GM18909 (cell line): Measurements from ENCODE around the gene MLLT10.
"Not testable (repeated sequence)": the region's sequence is repeated elsewhere in the genome, so short reads cannot be mapped to it uniquely, and the experiment has no call there.

Experiments
- ATAC-seq: cut with Tn5 transposase; IDR thresholded peaks from one replicate; pipeline ENCODE4 v1.9.1; 2021; ENCODE audit warnings: mild to moderate bottlenecking; ENCODE audit not compliant: unreplicated experiment, poor library complexity

The MLLT10 gene

DNA sequence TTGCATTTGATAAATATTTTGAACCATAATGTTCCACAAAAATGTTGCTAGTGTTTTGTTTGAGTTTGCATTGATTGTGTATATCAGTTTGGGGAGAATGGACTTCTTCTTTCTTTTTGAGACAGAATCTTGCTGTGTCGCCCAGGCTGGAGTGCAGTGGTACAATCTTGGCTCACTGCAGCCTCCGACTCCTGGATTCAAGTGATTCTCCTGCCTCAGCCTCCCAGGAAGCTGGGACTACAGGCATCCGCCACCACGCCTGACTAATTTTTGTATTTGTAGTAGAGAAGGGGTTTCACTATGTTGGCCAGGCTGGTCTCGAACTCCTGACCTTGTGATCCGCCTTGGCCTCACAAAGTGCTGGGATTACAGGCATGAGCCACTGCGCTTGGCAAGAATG is 25.0 kb downstream of the MLLT10 start:
- not testable (repeated sequence) for ATAC-seq

DNA sequence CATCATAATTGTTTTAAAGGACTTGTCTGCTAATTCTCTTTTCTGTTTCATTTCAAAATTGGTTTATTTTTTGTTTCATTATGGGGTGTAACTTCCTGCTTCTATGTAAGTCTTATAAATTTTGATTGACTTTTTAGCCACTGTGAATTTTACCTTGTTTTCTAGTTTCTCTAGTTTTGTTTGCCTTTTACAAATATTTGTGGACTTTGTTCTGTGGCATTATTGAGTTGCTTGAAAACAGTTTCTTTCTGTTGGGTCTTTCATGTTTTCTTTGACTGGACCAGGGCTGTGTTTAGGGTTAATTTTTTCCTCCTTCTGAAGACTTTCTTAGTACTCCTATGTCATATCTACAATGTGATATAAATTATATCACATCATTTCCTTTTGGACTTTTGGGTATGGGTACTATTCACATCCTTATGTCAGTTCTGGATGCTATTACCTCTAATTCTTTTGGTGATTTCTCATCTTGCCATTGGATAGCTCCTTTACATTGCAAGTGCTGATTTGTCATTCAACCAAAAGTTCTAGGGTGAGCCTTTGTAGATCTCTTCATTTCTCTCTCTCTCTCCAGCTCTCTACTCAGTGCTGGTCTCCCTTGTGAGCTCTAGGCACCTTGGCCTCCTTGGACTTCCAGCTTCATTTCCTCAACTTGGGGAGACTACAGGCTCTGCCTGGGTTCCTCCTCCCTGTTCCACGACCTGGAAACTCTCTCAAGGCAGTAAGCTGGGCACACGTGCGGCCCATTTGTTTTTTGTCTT is 36.9 kb downstream of the MLLT10 start:
- ATAC-seq, result no peak

DNA sequence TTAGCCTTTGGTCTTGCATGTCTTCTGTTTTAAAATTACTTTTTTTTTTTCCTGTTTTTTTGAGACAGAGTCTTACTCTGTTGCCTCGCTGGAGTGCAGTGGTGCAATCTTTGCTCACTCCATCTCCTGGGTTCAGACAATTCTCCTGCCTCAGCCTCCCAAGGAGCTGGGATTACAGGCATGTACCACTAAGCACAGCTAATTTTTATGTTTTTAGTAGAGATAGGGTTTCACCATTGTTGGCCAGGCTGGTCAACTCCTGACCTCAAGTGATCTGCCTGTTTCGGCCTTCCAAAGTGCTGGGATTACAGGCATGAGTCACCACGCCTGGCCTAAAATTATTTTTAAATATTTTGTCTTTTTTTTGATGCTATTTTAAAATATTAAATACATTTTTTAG is 38.5 kb downstream of the MLLT10 start:
- ATAC-seq, result no peak

DNA sequence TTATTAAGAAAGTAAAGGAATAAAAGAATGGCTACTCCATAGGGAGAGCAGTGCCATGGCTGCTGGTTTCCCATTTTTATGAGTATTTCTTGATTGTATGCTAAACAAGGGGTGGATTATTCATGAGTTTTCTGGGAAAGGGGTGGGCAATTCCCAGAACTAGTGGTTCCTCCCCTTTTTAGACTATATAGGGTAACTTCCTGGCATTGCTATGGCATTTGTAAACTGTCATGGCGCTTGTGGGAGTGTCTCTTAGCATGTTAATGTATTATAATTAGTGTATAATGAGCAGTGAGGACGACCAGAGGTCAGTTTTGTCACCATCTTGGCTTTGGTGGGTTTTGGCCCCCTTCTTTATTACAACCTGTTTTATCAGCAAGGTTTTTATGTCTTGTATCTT is 40.5 kb downstream of the MLLT10 start:
- not testable (repeated sequence) for ATAC-seq

DNA sequence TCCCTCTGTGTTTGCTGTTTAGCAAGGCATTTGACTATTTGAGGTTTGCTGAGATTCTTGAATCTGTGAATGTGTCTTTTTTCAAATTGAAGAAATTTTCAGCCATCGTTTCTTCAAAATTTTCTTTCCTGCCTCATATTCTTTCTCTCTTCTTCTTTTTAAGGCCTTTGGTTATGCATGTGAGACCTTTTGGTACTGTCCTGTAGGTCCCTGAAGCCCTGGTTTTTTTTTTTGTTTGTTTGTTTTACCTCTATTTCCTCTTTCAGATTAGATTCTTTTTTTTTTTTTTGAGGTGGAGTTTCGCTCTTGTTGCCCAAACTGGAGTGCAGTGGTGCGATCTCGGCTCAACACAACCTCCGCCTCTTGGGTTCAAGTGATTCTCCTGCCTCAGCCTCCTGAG is 45.3 kb downstream of the MLLT10 start:
- ATAC-seq, result no peak

DNA sequence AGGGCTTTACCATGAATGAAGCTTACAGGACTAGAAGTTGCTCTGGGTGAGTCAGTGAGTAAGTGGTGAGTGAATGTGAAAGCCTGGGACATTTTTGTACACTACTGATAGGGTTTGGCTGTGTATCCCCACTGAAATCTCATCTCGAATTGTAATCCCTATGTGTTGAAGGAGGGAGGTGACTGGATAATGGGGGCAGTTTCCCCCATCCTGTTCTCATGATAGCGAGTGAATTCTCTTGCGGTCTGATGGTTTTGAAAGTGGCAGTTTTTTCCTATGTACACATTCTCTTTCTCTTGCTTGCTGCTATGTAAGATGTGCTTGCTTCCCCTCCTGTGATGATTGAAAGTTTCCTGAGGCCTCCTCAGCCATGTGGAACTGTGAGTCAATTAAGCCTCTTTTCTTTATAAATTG is 47.4 kb downstream of the MLLT10 start:
- peak; percentile 81 for ATAC-seq

DNA sequence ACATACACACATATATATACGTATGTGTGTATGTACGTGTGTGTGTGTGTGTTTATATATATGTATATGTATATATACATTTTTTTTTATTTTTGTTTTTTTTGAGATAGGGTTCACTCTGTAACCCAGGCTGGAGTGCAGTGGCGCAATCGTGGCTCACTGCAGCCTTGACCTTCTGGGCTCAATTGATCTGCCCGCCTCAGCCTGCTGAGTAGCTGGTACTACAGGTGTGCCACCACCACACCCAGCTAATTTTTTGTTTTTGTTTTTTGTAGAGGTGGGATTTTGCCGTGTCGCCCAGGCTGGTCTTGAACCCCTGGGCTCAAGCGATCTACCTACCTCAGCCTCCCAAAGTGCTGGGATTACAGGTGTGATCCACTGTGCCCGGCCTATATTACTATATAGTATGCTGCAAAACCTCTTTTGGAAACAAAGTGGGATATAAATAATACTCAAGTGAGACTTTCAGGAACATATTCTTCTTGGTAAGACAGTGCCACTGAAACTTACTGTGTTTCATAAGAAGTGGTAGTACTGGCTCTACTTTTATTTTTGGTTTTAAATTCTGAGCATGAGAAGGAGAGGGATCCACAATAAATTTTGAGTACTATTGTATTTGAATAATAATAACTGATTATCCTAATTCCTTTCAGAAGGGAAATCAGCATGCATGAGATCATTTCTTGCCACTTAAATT is 51.0 kb downstream of the MLLT10 start:
- no peak for ATAC-seq

DNA sequence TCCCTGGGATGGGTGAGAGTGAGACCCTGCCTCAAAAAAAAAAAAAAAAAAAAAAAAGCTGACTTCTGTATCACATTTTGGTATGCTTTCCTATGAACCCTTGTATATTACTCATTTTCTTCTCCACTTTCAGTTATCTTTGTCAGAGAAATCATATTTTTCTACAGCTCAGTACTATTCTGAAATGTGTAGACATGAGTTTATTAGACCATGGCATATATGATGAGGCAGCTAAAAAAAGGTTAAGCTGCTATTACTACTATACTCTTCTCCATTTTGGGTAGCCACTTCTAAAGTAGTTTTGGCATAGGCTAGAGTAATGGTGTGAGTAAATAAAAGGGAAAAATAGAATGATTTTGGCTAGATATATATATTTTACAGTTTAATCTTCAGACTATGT is 53.4 kb downstream of the MLLT10 start:
- ATAC-seq, result no peak

DNA sequence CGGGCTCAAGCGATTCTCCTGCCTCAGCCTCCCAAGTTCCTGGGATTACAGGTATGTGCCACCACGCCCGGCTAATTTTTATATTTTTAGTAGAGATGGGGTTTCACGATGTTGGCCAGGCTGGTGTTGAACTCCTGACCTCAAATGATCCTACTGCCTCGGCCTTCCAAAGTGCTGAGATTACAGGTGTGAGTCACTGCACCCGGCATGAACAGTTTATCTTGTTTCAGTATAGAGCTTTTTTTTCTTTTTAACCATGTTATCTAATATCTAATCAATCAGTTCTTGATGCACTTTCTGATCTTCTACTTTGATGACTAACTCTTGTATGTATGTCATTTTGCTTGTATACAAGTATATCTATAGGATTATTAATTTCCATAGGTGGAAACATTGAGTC is 54.1 kb downstream of the MLLT10 start:
- ATAC-seq, result not testable (repeated sequence)

DNA sequence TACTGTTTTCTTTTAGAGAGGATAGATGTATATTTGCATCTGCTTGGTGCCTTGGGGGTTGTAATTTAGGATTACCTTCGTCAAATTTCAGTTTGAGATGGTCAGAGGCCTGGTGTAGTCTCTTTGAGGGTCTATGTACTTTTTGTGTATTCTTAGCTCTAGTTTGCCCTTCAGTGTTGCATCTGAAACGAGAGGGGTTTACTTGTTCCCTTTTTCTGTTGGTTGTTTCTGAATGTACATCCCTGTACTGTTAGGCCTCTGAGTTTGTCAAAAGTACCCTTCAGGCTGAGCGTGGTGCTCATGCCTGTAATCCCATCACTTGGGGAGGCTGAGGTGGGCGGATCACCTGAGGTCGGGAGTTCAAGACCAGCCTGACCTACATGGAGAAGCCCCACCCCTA is 60.0 kb downstream of the MLLT10 start:
- no peak for ATAC-seq

DNA sequence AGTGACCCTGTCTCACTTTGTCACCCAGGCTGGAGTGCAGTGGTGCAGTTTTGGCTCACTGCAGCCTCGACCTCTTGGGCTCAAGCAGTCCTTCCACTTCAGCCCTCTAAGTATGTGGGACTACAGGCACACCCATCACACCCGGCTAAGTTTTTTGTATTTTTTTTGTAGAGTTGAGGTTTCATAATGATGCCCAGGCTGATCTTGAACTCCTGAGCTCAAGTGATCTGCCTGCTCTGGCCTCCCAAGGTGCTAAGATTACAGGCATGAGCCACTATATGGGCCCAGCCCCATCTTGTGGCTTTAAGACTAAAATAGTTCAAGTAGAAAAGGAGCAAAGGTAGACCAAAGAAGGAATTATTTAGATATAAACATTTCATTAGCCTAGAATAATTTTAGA is 65.5 kb downstream of the MLLT10 start:
- ATAC-seq, result no peak

DNA sequence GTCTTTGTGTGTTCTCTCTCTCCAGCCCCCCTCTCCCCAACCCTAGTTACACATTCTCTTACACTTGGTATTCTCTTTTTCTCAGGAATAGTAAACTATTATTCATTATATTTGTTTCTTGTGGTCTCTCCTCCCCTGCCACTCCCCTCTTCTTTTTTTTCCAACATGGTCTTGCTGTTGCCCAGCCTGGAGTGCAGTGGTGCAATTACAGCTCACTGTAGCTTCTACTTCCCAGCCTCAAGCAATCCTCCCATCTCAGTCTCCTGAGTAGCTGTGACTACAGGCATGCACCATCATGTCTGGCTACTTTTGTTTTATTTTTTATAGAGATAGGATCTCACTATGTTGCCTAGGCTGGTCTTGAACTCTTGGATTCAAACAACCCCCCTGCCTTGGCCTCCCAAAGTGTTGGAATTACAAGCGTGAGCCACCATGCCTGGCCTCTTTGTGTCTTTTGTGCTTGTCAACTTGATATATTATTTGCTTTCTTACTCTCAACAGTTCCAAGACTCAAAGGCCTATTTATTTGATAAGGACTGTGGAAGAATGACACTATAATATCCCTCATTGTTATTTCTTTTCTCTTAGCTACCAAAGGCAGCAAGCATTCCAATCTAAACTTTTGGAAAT is 66.9 kb downstream of the MLLT10 start:
- no peak for ATAC-seq

DNA sequence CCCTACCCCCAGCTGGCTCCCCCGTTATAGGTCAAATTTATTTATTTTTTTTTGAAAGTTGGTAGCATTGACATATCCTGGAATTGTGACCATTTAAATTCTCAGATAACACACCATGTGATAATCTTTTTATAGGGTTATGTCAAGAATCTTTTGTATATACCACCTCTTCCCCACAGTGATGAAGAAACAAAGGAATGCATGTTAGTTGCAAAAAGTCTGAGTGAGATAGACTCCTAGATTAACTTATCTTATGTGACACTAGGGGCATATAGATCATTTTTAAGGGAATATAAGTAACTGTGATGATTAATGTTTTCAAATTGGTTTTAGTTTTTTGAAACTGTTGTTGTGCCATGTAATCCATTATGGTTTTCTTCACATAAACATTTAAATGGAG is 68.3 kb downstream of the MLLT10 start:
- ATAC-seq, result no peak

DNA sequence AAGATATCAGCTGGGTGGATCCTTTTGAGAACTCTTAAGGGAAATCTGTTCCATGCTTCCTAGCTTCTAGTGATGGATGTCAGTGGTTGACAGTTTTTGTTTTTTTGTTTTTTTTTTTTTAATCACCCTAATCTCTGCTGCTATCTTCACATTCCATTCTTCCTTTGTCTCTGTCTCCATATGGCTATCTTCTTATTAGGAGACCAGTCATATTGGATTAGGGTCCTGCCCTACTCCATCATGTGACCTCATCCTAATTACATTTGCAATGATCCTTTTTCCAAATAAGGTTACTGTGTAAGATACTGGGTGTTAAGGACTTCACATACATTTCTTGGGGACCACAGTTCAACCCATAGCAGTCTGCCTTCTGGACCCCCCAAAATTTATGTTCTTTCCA is 69.7 kb downstream of the MLLT10 start:
- ATAC-seq, result no peak

DNA sequence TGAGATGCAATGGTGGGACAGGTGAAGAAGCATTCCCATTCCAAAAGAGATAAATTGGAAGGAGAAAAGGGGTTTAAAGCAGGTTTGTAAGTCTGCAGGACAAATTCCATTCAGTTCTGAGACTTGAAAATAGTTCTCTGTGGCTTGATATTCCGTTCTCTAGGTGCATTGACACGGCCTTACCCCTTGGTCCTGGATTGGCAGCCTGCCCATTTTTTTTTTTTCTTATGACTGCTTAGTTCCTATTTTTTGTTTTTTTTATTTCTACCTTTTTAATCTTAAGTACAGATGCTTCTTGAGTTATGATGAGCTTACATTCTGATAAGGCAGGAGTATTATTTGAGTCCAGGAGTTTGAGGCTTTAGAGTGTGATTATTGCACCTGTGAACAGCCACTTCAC is 70.6 kb downstream of the MLLT10 start:
- no peak for ATAC-seq

DNA sequence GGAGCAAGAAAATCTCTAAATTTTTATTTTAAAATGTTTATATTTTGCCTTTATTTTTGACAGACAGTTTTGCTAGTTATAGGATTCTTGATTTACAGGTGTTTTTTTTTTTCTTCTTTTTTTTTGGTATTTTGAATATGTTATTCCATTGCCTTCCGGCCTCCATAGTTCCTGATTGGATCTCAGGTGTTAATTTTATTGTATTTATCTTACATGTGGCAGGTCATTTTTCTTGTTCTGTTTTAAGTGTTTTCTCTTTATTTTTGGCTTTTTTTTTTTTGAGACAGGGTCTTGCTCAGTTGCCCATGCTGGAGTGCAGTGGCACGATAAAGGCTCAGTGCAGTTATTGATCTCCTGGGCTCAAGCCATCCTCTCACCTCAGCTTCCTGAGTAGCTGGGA is 73.9 kb downstream of the MLLT10 start:
- no peak for ATAC-seq

DNA sequence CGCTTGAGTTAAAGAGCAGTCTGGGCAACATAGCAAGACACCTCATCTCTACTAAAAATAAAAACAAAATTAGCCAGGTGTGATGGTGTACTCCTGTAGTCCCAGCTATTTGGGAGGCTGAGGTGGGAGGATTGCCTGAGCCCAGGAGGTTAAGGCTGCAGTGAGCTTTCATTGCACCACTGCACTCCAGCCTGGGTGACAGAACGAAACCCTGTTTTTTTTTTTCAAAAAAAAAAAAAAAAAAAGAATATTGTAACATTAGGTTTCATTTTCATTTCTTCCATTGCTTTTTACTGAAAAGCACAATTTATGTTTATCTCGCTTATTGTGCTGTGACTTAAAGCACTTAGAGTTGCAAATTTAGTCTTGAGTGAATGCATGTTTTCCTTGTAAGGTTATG is 80.0 kb downstream of the MLLT10 start:
- no peak for ATAC-seq

DNA sequence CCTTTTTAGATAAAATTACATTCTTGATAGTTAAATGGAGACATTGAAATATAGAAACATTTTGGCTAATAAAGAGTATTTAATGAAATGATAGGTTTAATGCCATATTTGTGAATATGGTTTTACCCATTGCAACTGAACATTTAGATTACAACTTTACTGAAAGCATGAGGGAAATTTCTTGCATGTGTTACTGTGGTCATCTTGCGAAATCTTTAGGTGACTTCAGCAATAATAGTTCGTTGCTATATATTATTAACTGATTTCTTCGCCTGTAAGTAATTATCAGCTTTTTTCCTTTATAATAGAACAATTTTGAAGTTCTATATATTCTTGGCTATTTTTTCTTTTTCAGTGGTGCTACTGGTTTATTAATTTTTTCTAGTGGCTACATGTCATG is 83.2 kb downstream of the MLLT10 start:
- ATAC-seq, result no peak

DNA sequence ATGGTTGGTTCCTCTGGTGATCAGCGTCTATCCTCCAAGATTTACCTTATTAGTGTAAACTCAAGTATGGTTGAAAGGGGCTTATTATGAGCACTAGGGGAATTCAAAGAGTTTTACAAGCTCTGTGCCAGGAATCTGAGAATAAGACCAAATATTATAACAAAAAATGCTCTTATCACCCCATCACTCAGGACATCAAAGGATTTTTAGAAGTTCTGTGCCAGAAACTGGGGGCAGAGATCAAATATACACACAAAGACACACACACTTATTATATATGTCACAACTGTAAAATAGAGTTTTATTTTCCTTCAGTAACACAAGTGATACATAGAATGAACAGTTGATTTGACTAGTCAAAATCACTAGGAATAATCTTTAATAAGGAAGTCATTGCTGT is 89.3 kb downstream of the MLLT10 start:
- no peak for ATAC-seq

DNA sequence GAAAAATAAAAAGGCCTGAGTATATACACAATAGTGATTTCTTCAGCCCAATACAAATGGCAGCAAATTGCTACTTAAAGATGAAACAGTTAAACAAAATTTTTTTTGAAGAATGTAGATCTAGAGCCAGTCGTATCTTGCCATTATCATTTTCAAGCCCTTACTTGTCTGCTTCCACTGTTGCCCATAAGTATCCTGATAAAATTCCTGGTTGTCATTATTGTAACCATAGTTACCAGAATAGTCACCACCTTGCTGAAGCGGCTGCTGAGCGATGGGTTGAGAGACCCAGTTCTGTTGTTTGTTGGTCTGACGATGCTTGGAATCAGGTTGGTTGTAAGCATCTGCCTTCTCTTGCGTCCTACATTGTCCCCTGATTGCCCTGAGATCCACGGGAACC is 90.4 kb downstream of the MLLT10 start:
- not testable (repeated sequence) for ATAC-seq

DNA sequence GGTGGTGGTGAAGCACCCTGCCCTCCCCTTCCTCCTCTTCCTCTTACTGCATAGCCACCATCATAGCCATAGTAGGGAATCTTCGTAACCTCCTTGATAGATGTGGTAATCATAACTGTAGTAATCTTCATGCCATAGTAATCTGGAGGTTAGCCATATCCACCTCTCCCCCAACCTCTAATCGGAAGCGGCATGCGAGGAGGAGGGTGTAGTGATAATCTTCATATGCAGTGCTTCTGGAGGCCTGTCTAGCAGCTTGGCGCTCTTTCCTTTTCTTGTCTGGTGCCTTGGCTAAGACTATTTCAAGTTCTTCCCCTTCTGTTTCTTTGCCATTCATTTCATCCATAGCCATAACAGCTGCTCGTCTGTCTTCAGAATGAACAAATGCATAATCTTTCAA is 90.9 kb downstream of the MLLT10 start:
- ATAC-seq, result no peak
